Activated CD8-positive, alpha-beta memory T cell treated with anti-CD3 and anti-CD28 coated beads for 4 hours (primary cell): Measurements from ENCODE around the gene TUBA3C.
"Not testable (repeated sequence)": the region's sequence is repeated elsewhere in the genome, so short reads cannot be mapped to it uniquely, and the experiment has no call there.

Experiments
- DNase-seq, 2 donors: peaks; one replicate each; pipeline ENCODE4 v3.0.0-alpha.2; 2020; ENCODE audit warnings: low read depth in 2 of 2

The TUBA3C gene

GRCh38 chr13:19181621-19182485 lies at the start of gene TUBA3C:
Gene TUBA3C, minus strand, starts transcription at chr13:19181824. Its CDS starts 77 bp downstream, at chr13:19181747.
- DNase-seq, result no peak

GRCh38 chr13:19207413-19207812 lies 25.8 kb upstream of the TUBA3C start:
- DNase-seq, result not testable (repeated sequence)

DNA sequence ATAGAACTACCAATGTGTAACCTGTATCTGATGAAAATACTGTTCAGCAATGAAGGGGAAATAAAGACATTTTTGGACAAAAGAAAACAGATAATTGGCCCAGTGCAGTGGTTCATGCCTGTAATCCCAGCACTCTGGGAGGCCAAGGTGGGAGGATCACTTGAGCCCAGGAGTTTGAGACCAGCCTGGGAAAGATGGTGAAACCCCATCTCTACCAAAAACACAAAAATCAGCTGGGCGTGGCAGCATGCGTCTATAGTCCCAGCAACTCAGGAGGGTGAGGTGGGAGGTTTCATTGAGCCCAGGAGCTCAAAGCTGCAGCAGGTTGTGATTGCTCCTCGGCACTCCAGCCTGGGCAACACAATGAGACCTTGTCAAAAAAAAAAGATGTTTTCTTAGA lies 11.0 kb upstream of the TUBA3C start:
- DNase-seq, result not testable (repeated sequence)

DNA sequence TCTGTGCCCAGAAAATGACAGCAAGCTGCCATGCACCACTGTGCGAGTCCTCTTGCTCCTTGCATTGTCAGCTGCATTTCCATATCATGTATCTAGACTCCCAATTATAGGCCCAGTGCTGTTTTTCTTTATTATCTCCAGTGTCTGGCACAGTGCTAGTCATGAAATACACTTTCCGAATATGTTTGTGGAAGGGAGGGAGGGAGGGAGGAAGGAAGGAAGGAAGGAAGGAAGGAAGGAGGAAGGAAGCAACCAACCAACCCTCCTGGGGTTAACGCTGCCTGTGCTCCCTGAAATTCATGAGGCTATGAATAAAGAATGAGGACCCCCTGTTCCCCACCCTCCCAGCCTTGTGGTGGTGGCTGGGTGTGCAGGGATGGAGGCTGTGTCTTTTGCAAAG lies 8.3 kb upstream of the TUBA3C start:
- DNase-seq, result not testable (repeated sequence)

GRCh38 chr13:19189368-19189767 lies 7.7 kb upstream of the TUBA3C start:
- not testable (repeated sequence) for DNase-seq

DNA sequence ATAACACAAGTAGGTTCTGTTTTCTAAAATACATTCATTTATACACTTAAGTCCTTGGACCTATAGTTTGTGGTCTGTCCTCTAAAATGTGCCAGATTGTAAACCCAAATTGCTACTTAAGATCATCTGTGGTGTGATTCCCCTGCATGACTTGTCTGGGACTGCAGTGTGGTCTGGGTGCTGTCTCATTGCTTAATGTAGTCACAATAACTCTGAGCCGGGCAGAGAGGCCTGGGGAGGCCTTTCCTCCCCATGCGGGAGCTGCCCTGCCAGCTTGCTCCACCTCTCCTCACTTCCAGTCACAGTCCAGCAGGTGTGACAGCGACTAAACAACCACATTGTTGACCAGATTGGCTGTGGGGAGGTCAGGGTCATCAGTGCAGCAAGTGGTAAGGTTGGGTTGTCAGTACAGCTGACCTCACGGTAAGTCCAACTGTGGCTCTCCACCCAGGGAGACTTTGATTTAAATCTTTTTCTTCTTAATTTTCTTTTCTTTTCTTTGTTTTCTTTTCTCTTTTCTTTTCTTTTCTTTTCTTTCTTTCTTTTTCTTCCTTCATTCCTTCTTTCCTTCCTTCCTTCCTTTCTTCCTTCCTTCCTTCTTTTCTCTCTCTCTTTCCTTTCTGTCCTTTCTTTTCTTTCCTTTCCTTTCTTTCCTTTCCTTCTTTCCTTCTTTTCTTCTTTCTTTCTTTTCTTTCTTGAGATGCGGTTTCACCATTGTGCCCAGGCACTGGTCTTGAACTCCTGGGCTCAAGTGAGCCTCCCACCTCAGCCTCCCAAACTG lies 4.4 kb upstream of the TUBA3C start:
- DNase-seq, result no peak

DNA sequence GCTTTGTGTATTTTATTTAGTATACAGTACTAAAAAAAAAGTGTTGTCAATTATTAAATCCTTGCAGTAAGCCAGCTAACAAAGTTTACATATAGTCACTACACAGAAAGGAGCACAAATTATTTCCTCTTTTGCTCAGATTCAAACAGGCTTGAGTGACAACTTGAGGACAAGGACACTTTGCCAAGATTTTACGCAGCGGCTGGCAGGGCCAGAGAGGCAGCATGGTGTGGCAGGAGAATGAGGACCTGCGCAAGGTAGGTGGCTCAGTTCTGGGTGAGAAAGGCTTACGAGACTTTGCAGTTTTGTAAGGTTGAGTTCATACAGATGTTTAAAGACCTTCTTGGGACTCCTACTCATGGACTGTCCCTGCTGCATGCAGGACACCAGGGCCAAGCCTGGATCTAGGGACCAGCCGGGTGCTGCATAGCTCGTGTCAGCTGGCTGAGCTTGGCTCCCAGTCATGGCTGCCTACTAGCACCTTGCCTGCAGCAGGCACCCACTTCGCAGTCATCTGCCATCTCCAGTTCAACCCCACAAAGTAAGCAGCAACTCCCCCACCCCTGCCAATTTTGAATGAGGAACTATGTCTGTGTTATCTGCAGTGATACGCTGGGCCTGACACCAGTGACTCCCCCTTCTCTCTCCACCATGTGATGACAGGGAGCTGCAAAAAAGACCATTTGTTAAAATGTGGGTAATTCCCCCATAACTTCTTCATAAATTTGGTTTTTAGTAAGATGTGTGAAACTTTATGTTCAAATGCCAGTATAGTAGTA lies 3.7 kb upstream of the TUBA3C start:
- no peak for DNase-seq

- no peak for DNase-seq
These were observed 2.6 kb upstream of the TUBA3C start for GRCh38 chr13:19184176-19184575.

DNA sequence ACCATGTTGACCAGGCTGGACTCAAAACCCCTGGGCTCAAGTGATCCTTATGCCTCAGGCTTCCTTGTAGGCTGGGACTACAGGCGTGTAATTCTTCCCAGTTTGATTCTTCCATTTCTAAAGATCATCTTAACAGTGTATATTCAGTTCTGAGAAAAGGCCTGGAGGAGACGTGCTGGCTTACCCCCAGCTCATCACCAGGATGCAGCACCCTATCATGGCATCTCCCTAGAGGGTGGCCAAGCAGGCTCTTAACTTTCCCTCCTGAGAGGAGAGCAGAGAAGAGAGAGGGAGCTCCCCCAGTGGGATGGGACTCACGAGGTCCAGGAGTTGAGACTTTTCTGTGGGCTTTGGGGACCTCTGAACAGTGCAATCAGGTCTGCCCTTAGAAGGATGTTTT lies 2.1 kb upstream of the TUBA3C start:
- DNase-seq, result no peak

GRCh38 chr13:19182536-19182935 lies 912 bp upstream of the TUBA3C start:
- DNase-seq, result no peak

DNA sequence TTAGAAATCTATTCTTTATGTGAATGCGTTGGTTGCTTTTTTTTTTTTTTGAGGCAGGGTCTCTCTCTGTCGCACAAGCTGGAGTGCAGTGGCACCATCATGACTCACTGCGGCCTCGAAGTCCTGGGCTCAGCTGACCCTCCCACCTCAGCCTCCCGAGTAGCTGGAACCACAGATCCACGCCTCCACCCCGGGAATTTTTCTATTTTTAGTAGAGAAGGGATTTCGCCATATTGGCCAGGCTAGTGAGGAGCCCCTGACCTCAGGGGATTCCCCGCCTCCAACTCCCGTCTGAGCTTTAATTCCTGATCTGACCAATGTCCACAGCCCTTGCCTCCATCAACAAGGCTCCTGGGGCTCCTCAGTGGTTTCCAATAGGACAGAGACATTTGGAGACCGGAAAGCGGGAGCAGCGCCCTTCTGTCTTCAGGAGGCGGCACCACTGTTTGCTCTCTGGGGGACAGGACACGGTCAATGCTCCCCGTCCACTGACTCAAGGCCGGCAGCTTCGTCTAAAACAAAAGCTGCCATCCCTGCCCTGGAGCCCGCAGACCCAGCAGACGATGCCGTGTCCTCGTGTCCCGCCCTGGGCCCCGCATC lies 503 bp downstream of the TUBA3C start:
- no peak for DNase-seq

DNA sequence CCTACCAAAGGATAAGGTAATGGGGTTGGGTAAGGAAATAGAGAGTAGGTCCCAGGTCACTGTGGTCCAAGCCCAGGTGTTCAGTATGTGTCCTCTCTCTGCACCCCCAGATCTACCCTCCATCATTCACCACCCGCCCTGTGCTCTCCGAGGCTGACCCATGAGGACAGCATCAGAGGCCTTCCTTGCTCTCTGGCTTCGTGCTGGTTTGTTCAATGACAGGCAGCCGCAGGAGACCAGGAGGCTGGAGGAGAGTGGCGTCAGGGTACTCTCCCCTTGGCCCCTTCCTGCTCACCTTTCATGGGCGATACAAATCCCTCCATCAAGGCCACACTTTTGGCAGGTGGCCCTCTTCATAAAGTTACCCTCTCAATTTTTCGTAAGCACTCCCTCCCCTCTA lies 1.7 kb downstream of the TUBA3C start:
- no peak for DNase-seq

- DNase-seq, result no peak
These were observed 2.6 kb downstream of the TUBA3C start for GRCh38 chr13:19178901-19179593.

GRCh38 chr13:19176981-19177776 lies 4.4 kb downstream of the TUBA3C start:
- DNase-seq, result not testable (repeated sequence)

GRCh38 chr13:19173752-19174151 lies 7.9 kb downstream of the TUBA3C start:
- no peak for DNase-seq

DNA sequence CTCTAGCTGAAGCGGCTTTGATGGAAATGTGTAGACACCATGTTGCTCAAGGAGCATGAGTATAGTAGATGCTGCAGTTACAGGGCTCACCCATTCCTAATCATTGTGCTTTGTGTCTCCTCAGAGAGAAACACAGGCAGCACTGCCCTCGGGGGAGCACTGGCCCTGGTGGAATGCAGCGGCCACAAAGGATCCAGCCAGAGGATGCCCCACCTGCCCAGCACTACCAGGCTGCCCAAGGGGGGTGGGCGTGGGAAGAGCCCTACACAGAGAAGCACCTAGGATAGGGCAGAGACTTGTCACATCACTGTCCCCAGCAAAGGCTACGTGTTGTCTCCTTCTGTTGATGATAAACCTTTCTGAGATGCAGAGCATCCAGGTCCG lies 9.0 kb downstream of the TUBA3C start:
- no peak for DNase-seq

- DNase-seq, result no peak
These were observed 9.5 kb downstream of the TUBA3C start for GRCh38 chr13:19172007-19172646.

DNA sequence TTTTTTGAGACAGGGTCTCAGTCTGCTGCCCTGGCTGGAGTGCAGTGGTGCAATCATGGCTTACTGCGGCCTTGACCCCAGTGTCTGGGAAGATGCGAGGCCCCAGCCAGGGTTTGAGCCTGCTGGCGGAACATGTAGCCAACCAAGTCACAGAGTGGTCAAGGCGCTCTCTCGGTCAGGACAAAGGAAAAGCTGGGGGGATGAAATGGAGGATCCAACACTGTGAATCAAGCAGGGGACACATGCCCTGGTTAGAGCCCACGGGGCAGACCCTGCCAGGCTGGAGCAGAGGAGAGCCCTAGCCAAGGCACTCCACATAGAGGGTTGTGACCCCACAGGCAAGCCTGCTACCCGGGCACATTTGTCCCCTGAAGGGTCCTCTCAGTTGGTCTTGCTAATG lies 10.1 kb downstream of the TUBA3C start:
- no peak for DNase-seq

- no peak for DNase-seq
These were observed 11.6 kb downstream of the TUBA3C start for GRCh38 chr13:19169991-19170390.

DNA sequence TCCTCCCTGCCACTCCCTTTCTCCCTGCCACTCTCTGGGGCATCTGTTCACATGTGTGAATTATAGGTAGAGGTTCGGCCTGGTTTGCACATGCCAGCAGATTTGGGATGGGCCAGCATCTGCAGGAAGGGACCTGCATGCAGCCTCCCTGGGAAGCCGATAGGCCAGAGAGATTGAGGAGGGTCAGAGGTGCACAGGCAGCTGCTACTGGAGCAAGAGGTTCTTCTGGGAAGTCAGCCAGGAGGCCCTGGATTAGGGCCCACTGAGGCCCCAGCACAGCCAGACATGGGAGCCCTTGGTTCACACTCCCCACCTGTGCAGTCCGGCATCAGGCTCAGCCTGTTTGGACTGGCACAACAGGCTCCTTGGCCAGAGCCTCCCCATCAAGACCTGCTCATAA lies 12.1 kb downstream of the TUBA3C start:
- no peak for DNase-seq
